Left lung (tissue), 10 donors: ENCODE measurements around the gene RNF19B. TPM values are rescaled to one million over a fixed set of nuclear protein-coding genes. Genes with fewer than 3 reads are reported as not detected.

Source experiments
- ATAC-seq: fragments of 200-7000 bp; cut with Tn5 transposase; one replicate; pipeline ENCODE4 v1.9.1; 2020; ENCODE audit warnings: moderate library complexity
- DNase-seq, 4 donors: peaks; one replicate each; pipeline ENCODE4 v3.0.0-alpha.2; 2013 to 2020
- H3K27ac ChIP-seq, 2 donors: fragments of 200-600 bp; sonication (generic) in 1 of 2; one replicate each; pipeline versions ENCODE4 v1.5.0 to v1.8.0; 2020 to 2021
- H3K27me3 ChIP-seq, 2 donors: fragments of 200-600 bp; sonication (generic) in 1 of 2; one replicate each; pipeline versions ENCODE4 v1.5.0 to v1.8.0; 2020 to 2021
- H3K36me3 ChIP-seq, 2 donors: fragments of 200-600 bp; sonication (generic) in 1 of 2; one replicate each; pipeline versions ENCODE4 v1.5.0 to v1.8.0; 2020 to 2021
- H3K4me1 ChIP-seq, 2 donors: fragments of 200-600 bp; one replicate each; pipeline ENCODE4 v1.8.0; 2021
- H3K4me3 ChIP-seq, 2 donors: fragments of 200-600 bp; sonication (generic) in 1 of 2; one replicate each; pipeline versions ENCODE4 v1.5.0 to v1.8.0; 2020 to 2021; ENCODE audit warnings: mild to moderate bottlenecking in 1 of 2
- H3K9me3 ChIP-seq, 2 donors: fragments of 200-600 bp; sonication (generic) in 1 of 2; one replicate each; pipeline versions ENCODE4 v1.5.0 to v1.8.0; 2020 to 2021
- CTCF ChIP-seq, 2 donors: fragments of 200-600 bp; sonication (generic) in 1 of 2; IDR thresholded peaks; one replicate each; pipeline versions ENCODE4 v1.5.0 to v1.8.0; 2021; ENCODE audit warnings: antibody characterized with exemption in 2 of 2
- intact Hi-C, 2 donors: fragments of 100-400 bp; cut with DNase I; formaldehyde crosslinking; loops; one replicate each; pipeline versions ENCODE4 v1.11.2 to v1.14.2; 2022
- polyA plus RNA-seq, 6 donors: library from polyadenylated mRNA; unstranded; fragments of 120-200 nt; gene quantifications; one replicate each; pipeline ENCODE4 v1.2.1, GENCODE V29; 2013; ENCODE audit not compliant: insufficient read length in 6 of 6
- total RNA-seq, 2 donors: library from RNA; stranded (reverse); fragmentation: NEBNext Ultra II Directional; extraction: Animal tissue kit (Norgen Biotek cat#: 25700); gene quantifications; one replicate each; pipeline ENCODE4 v1.2.1, GENCODE V29; 2021
- donor health status: DM: no; HTN: yes; CAD: no.
- donor health status: DM: no; HTN: no; CAD: no.

Gene RNF19B
- total and polyA plus RNA-seq, 8 donors: 11.8 to 46.0 (median 12.9) TPM

- Histone ChIP-seq H3K27ac (no peak overlapping the region), H3K27me3 (peaks cover 5 to 61% of the 10 kb centered on the region in 2 donors)
Observed at GRCh38 chr1:32902535-32902920, 62.1 kb downstream of the RNF19B start.

GRCh38 chr1:32901823-32902534 lies 62.6 kb downstream of the RNF19B start:
- H3K36me3 ChIP-seq: no peaks in the 10 kb centered on the region
- ATAC-seq (no peak), DNase-seq (no peak)
- intact Hi-C loops: no loop called here
- H3K4me3 ChIP-seq: peak overlapping the region; percentile 42 to 50
- H3K4me1 ChIP-seq: peaks cover 7 to 11% of the 10 kb centered on the region in 2 donors
- no peak for TF ChIP-seq CTCF (IDR thresholded peaks at IDR 0.05)
- peaks cover 5 to 61% of the 10 kb centered on the region in 2 donors for H3K27me3 ChIP-seq
- H3K27ac ChIP-seq: no peak overlapping the region
- no peaks in the 10 kb centered on the region for H3K9me3 ChIP-seq

More at GRCh38 chr1:32902535-32902920, 62.1 kb downstream of the RNF19B start:
- Histone ChIP-seq H3K4me3 (no peak overlapping the region), H3K4me1 (peaks cover 7 to 11% of the 10 kb centered on the region in 2 donors), H3K36me3 (no peaks in the 10 kb centered on the region), H3K9me3 (no peaks in the 10 kb centered on the region)
- intact Hi-C loops: no loop called here
- no peak for DNase-seq
- no peak for TF ChIP-seq CTCF (IDR thresholded peaks at IDR 0.05)
- ATAC-seq: no peak

GRCh38 chr1:32900956-32901822 lies 63.4 kb downstream of the RNF19B start, which contains the start of gene TMEM54:
TMEM54 (minus strand) TSS chr1:32901389; CDS start chr1:32901238, 151 bp downstream.
- Histone ChIP-seq H3K4me3 (peak within 1 kb of the TSS; percentile 47 to 50), H3K27ac (no peak within 1 kb of the TSS), H3K36me3 (no peaks in the 10 kb centered on the region), H3K4me1 (peaks cover 7 to 11% of the 10 kb centered on the region in 2 donors), H3K27me3 (peaks cover 5 to 61% of the 10 kb centered on the region in 2 donors), H3K9me3 (no peaks in the 10 kb centered on the region)
- intact Hi-C loops: no loop called here
- TF ChIP-seq CTCF (IDR thresholded peaks at IDR 0.05): no peak
- DNase-seq (peak in 3 of 4 donors; percentile 64 to 88 (median 68)), ATAC-seq (peak; percentile 94)

GRCh38 chr1:32900371-32900955 lies 64.1 kb downstream of the RNF19B start:
- ATAC-seq (peak; percentile 6), DNase-seq (peak in 1 of 4 donors; percentile 53)
- Histone ChIP-seq H3K27me3 (peaks cover 5 to 61% of the 10 kb centered on the region in 2 donors), H3K27ac (no peak overlapping the region), H3K9me3 (no peaks in the 10 kb centered on the region), H3K36me3 (no peaks in the 10 kb centered on the region), H3K4me3 (peak overlapping the region; percentile 47 to 50), H3K4me1 (peaks cover 7 to 11% of the 10 kb centered on the region in 2 donors)
- no peak for TF ChIP-seq CTCF (IDR thresholded peaks at IDR 0.05)
- intact Hi-C loops: no loop called here
